ENCODE results near the gene KIF12. TPM values are rescaled to one million over a fixed set of nuclear protein-coding genes. Genes with fewer than 3 reads are reported as not detected.

Gene KIF12
- total and polyA plus RNA-seq, 2 donors (not counting 1 experiment from before 2014, with no cell fraction given) = not detected

- H3K27ac ChIP-seq (ENCODE audit: low read length in 2 of 2) = no peak overlapping the region
- Mint-ChIP-seq H3K27ac (no peak overlapping the region), H3K9me3 (ENCODE audit: insufficient read depth) (no peaks in the 10 kb centered on the region), H3K4me1 (no peaks in the 10 kb centered on the region), H3K4me3 (no peak overlapping the region), H3K27me3 (peaks cover 23% of the 10 kb centered on the region)
- ChIA-PET POLR2A (no interaction called here), CTCF (no interaction called here)
- ATAC-seq (ENCODE audit: low read depth) = no peak
- H3K36me3 ChIP-seq (replicated peaks in 1 of 2; ENCODE audit: control extremely low read depth in 1 of 2, control insufficient read depth in 1 of 2, extremely low read depth in 1 of 2, insufficient read depth in 2 of 2, low read length in 1 of 2) = no peaks in the 10 kb centered on the region
- no peak for DNase-seq
- no peak for TF ChIP-seq EZH2 (IDR thresholded peaks at IDR 0.05; ENCODE audit: borderline replicate concordance, insufficient read depth, low read depth, low read length, poor library complexity, severe bottlenecking)
- TF ChIP-seq, protein P1, sequence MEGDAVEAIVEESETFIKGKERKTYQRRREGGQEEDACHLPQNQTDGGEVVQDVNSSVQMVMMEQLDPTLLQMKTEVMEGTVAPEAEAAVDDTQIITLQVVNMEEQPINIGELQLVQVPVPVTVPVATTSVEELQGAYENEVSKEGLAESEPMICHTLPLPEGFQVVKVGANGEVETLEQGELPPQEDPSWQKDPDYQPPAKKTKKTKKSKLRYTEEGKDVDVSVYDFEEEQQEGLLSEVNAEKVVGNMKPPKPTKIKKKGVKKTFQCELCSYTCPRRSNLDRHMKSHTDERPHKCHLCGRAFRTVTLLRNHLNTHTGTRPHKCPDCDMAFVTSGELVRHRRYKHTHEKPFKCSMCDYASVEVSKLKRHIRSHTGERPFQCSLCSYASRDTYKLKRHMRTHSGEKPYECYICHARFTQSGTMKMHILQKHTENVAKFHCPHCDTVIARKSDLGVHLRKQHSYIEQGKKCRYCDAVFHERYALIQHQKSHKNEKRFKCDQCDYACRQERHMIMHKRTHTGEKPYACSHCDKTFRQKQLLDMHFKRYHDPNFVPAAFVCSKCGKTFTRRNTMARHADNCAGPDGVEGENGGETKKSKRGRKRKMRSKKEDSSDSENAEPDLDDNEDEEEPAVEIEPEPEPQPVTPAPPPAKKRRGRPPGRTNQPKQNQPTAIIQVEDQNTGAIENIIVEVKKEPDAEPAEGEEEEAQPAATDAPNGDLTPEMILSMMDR (IDR thresholded peaks at IDR 0.05) = no peak
- H2AFZ ChIP-seq (ENCODE audit: insufficient read depth, low read depth, low read length, poor library complexity, severe bottlenecking) = no peak overlapping the region
- H3K4me1 ChIP-seq (ENCODE audit: control insufficient read depth in 2 of 2, insufficient read depth in 2 of 2, low read length in 2 of 2) = no peaks in the 10 kb centered on the region
- 81% methylated on average over 8 of the region's 14 CpGs for WGBS (ENCODE audit: insufficient coverage)
- intact Hi-C loops (cut with micrococcal nuclease) = no loop called here
- no peaks in the 10 kb centered on the region for H4K20me1 ChIP-seq (ENCODE audit: control insufficient read depth, insufficient read depth, low read length, poor library complexity, severe bottlenecking)
- no peak overlapping the region for H3K4me2 ChIP-seq (replicated peaks; ENCODE audit: low read depth, low read length, poor library complexity, severe bottlenecking)
- no peaks in the 10 kb centered on the region for H3K79me2 ChIP-seq (ENCODE audit: control insufficient read depth, insufficient read depth, low read length)
- H3K4me3 ChIP-seq (ENCODE audit: control extremely low read depth in 1 of 5, extremely low read depth in 1 of 5, insufficient read depth in 1 of 5, low read depth in 2 of 5, low read length in 4 of 5) = no peak overlapping the region
- no peak overlapping the region for H3K9ac ChIP-seq (ENCODE audit: low read length)
- H3K27me3 ChIP-seq (replicated peaks in 1 of 4; ENCODE audit: control extremely low read depth in 1 of 4, control insufficient read depth in 3 of 4, insufficient read depth in 4 of 4, low read length in 3 of 4) = peaks cover 0 to 2% (median 0%) of the 10 kb centered on the region in 4 experiments
- peaks cover 0 to 5% (median 0%) of the 10 kb centered on the region in 3 donors for H3K9me3 ChIP-seq (ENCODE audit: control extremely low read depth in 1 of 3, control insufficient read depth in 2 of 3, insufficient read depth in 1 of 3, low read length in 2 of 3)
Observed at GRCh38 chr9:114076237-114077161, 22.6 kb downstream of the KIF12 start.

DNA sequence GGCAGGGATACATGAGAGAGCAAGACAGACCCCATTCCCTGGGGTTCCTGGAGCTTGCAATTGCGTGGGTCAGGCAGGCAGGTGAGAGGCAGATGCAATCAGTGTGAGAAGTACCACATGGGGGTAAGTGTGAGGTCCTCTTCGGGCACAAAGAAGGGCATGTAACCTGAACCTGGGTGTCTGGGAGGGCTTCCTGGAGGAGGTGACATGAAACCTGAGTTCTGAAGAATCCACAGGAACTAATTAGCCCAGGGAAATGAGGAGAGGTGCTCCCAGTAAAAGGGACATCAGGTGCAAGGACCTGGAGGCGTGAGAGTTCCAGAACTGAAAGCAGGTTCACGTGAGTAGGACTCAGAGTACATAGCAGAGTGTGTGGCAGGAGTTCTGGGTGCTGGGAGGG is 23.5 kb downstream of the KIF12 start:
- H3K27ac ChIP-seq (ENCODE audit: low read length in 2 of 2) = no peak overlapping the region
- POLR2A ChIA-PET = no interaction called here
- intact Hi-C loops (cut with micrococcal nuclease) = no loop called here
- CTCF ChIA-PET = interaction anchor here (2.0 kb wide), 1 partner anchor 9 kb away, joined by 7 read pairs; no protein-coding TSS in a partner anchor
- H3K9ac ChIP-seq (ENCODE audit: low read length) = no peak overlapping the region
- 51% methylated on average over 4 of the region's 4 CpGs for WGBS (ENCODE audit: insufficient coverage)
- H3K36me3 ChIP-seq (replicated peaks in 1 of 2; ENCODE audit: control extremely low read depth in 1 of 2, control insufficient read depth in 1 of 2, extremely low read depth in 1 of 2, insufficient read depth in 2 of 2, low read length in 1 of 2) = no peaks in the 10 kb centered on the region
- H4K20me1 ChIP-seq (ENCODE audit: control insufficient read depth, insufficient read depth, low read length, poor library complexity, severe bottlenecking) = no peaks in the 10 kb centered on the region
- Mint-ChIP-seq H3K9me3 (ENCODE audit: insufficient read depth) (no peaks in the 10 kb centered on the region), H3K4me1 (no peaks in the 10 kb centered on the region), H3K4me3 (no peak overlapping the region), H3K27ac (no peak overlapping the region), H3K27me3 (peaks cover 23% of the 10 kb centered on the region)
- H2AFZ ChIP-seq (ENCODE audit: insufficient read depth, low read depth, low read length, poor library complexity, severe bottlenecking) = no peak overlapping the region
- peaks cover 0 to 11% (median 0%) of the 10 kb centered on the region in 3 donors for H3K9me3 ChIP-seq (ENCODE audit: control extremely low read depth in 1 of 3, control insufficient read depth in 2 of 3, insufficient read depth in 1 of 3, low read length in 2 of 3)
- H3K4me1 ChIP-seq (ENCODE audit: control insufficient read depth in 2 of 2, insufficient read depth in 2 of 2, low read length in 2 of 2) = no peaks in the 10 kb centered on the region
- H3K4me3 ChIP-seq (ENCODE audit: control extremely low read depth in 1 of 5, extremely low read depth in 1 of 5, insufficient read depth in 1 of 5, low read depth in 2 of 5, low read length in 4 of 5) = no peak overlapping the region
- ATAC-seq (ENCODE audit: low read depth) = no peak
- H3K4me2 ChIP-seq (replicated peaks; ENCODE audit: low read depth, low read length, poor library complexity, severe bottlenecking) = no peak overlapping the region
- H3K79me2 ChIP-seq (ENCODE audit: control insufficient read depth, insufficient read depth, low read length) = no peaks in the 10 kb centered on the region
- TF ChIP-seq EZH2 (IDR thresholded peaks at IDR 0.05; ENCODE audit: borderline replicate concordance, insufficient read depth, low read depth, low read length, poor library complexity, severe bottlenecking) = no peak
- TF ChIP-seq, protein P1 (IDR thresholded peaks at IDR 0.05) = no peak
- no peak for DNase-seq
- H3K27me3 ChIP-seq (replicated peaks in 1 of 4; ENCODE audit: control extremely low read depth in 1 of 4, control insufficient read depth in 3 of 4, insufficient read depth in 4 of 4, low read length in 3 of 4) = peaks cover 0 to 2% (median 0%) of the 10 kb centered on the region in 4 experiments
